HUES48 (cell line): ENCODE measurements around the gene PCYT1A.
"Not testable (repeated sequence)": the region's sequence is repeated elsewhere in the genome, so short reads cannot be mapped to it uniquely, and the experiment has no call there.

ENCODE experiments used
- H3K27ac ChIP-seq: one replicate; pipeline ENCODE4 v1.7.0; 2013; ENCODE audit warnings: low read depth, low read length, inconsistent platforms
- H3K27me3 ChIP-seq: 2 replicates; pipeline ENCODE4 v1.6.1; 2013; ENCODE audit warnings: mild to moderate bottlenecking, low read length; ENCODE audit not compliant: control insufficient read depth, insufficient read depth
- H3K36me3 ChIP-seq: 2 replicates; pipeline ENCODE4 v1.6.1; 2013; ENCODE audit warnings: low read length; ENCODE audit not compliant: control insufficient read depth, insufficient read depth
- H3K4me1 ChIP-seq: 2 replicates; pipeline ENCODE4 v1.6.1; 2013; ENCODE audit warnings: mild to moderate bottlenecking, low read length; ENCODE audit not compliant: control insufficient read depth, insufficient read depth
- H3K4me3 ChIP-seq: 2 replicates; pipeline ENCODE4 v1.5.1; 2013; ENCODE audit warnings: mild to moderate bottlenecking, low read depth, low read length
- H3K9ac ChIP-seq: 2 replicates; pipeline ENCODE4 v1.6.1; 2013; ENCODE audit warnings: mild to moderate bottlenecking, low read depth, low read length, moderate library complexity
- H3K9me3 ChIP-seq: 2 replicates; pipeline ENCODE4 v1.6.1; 2013; ENCODE audit warnings: low read length; ENCODE audit not compliant: control insufficient read depth, insufficient read depth

Gene PCYT1A

DNA sequence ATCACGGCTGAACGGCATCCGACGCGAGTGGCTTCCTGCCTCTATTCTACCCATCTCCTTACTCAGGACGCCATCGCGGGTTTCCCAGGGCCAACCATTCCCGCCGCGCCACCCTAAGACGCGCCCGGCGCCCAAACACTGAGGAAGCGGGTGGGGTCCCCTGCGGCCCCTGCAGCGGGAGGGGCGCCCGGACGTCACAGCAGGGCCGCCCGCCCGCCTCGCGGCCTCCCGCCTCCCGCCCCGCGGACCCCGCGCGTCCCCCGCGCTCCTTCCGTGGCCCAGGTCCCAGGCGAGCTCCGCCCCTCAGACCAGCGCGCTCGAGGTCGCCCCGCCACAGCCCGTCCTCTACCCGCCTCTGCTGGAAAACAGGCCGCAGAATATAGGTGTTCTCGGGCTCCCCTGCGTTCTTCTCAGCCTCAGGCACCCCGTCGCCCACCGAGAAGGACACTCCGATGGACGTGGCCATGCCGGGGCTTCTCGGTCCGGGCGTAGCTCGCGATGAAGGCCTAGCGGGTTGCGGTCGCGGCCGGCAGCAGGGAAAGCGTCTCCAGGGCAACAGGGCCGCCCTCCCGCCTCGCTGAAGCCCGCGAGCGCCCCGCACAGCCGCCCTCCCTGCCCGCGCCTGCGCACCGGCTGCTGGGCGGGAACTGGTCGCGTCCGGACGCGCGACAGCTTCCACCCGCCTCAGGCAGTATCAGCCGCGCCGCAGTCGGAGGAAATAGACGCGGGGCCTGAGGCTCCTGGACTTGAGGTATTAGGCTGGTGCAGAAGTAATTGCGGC, 30.4 kb upstream of the PCYT1A start, which contains the start of gene DYNLT2B:
Gene DYNLT2B, minus strand, starts transcription at position 554 of the 781 bp plus-strand sequence. Its CDS starts 88 bp downstream, at position 466.
- Histone ChIP-seq H3K27ac (peak within 1 kb of the TSS; percentile 72), H3K36me3 (peaks cover 4% of the 10 kb centered on the region; the same call in 1 of the 2 replicates)

GRCh38 chr3:196316799-196317686, 29.5 kb upstream of the PCYT1A start:
- H3K4me1 ChIP-seq, H3K9me3 ChIP-seq, H3K27me3 ChIP-seq, H3K36me3 ChIP-seq: not testable (repeated sequence)
- Histone ChIP-seq H3K9ac (peak overlapping the region; percentile 55; the same call in 1 of the 2 replicates), H3K27ac (peak overlapping the region; percentile 72), H3K4me3 (peak overlapping the region; percentile 92)

More for the DNA sequence above, 30.4 kb upstream of the PCYT1A start, which contains the start of gene DYNLT2B:
- Histone ChIP-seq H3K27me3 (no peaks in the 10 kb centered on the region), H3K9ac (peak within 1 kb of the TSS; percentile 55), H3K4me3 (peak within 1 kb of the TSS; percentile 92), H3K4me1 (no peaks in the 10 kb centered on the region), H3K9me3 (no peaks in the 10 kb centered on the region)

GRCh38 chr3:196315821-196316220, 28.3 kb upstream of the PCYT1A start:
- H3K9ac ChIP-seq = no peak overlapping the region
- H3K27me3 ChIP-seq = no peaks in the 10 kb centered on the region
- no peak overlapping the region for H3K27ac ChIP-seq
- peaks cover 4% of the 10 kb centered on the region; the same call in 1 of the 2 replicates for H3K36me3 ChIP-seq
- no peaks in the 10 kb centered on the region for H3K4me1 ChIP-seq
- no peak overlapping the region for H3K4me3 ChIP-seq
- H3K9me3 ChIP-seq = no peaks in the 10 kb centered on the region

- no peaks in the 10 kb centered on the region for H3K9me3 ChIP-seq
- H3K4me3 ChIP-seq = no peak overlapping the region
- H3K9ac ChIP-seq = no peak overlapping the region
Observed at GRCh38 chr3:196314597-196314996, 27.1 kb upstream of the PCYT1A start.

DNA sequence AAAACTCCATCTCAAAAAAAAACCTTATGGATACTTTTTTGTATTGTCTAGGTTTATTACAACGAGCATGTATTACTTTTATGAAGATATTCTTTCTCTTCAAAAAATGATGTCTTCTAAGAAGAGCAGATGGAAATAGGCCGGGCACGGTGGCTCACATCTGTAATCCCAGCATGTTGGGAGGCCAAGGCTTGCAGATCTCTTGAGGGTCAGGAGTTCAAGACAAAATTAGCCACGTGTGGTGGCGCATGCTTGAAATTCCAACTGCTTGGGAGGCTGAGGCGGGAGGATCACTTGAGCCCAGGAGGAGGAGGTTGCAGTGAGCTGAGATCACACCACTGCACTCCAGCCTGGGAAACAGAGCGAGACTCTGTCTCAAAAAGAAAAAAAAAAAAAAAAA, 26.6 kb upstream of the PCYT1A start:
- not testable (repeated sequence) for H3K9me3 ChIP-seq, H3K4me3 ChIP-seq, H3K9ac ChIP-seq, H3K4me1 ChIP-seq, H3K36me3 ChIP-seq, H3K27ac ChIP-seq, H3K27me3 ChIP-seq

More at GRCh38 chr3:196314597-196314996, 27.1 kb upstream of the PCYT1A start:
- Histone ChIP-seq H3K27ac (no peak overlapping the region), H3K36me3 (peaks cover 4% of the 10 kb centered on the region; the same call in 1 of the 2 replicates), H3K27me3 (no peaks in the 10 kb centered on the region), H3K4me1 (no peaks in the 10 kb centered on the region)

DNA sequence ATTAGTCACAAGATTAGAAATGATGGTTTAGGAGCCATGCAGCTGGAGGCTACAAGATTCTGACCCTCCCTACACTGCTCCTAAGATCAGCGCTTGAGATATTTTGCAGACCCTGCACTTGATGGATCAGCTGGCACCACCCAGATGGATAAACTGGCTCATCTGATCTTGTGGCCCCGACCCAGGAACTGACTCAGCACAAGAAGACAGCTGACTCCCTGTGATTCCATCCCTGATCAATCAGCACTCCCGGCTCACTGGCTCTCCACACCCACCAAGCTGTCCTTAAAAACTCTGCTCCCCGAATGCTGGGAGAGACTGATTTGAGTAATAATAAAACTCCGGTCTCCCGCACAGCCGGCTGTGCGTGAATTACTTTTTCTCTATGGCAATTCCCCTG, 15.4 kb upstream of the PCYT1A start:
- H3K4me3 ChIP-seq, H3K4me1 ChIP-seq, H3K27ac ChIP-seq, H3K36me3 ChIP-seq, H3K9me3 ChIP-seq, H3K27me3 ChIP-seq, H3K9ac ChIP-seq: not testable (repeated sequence)

GRCh38 chr3:196302551-196302950, 15.0 kb upstream of the PCYT1A start:
- not testable (repeated sequence) for H3K27ac ChIP-seq, H3K27me3 ChIP-seq, H3K9ac ChIP-seq, H3K9me3 ChIP-seq, H3K4me3 ChIP-seq, H3K36me3 ChIP-seq, H3K4me1 ChIP-seq

DNA sequence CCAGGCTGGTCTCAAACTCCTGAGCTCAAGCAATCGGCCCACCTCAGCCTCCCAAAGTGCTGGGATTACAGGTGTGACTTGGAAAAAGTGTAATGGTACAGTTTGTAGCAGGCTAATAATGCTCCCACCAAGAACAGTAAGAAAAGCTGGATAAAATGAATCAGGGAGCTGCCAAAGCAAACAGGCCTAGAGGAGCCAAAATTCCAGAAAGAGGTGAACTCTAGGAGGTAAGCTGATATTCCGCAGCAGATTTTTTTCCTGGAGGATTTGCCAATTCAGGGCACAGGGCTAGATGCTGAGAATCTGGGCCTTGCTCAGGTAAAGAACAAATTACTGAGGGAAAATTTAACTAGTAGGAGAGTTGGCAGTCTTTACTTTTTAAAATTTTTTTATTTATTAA, 11.0 kb upstream of the PCYT1A start:
- H3K36me3 ChIP-seq = 0 out of 2 replicates have a peak, but pooled peaks cover 4% of the 10 kb centered on the region

GRCh38 chr3:196292286-196292923, 4.9 kb upstream of the PCYT1A start:
- Histone ChIP-seq H3K36me3 (no peaks in the 10 kb centered on the region), H3K9ac (no peak overlapping the region), H3K4me3 (no peak overlapping the region), H3K27ac (peak overlapping the region; percentile 4), H3K27me3 (no peaks in the 10 kb centered on the region), H3K4me1 (no peaks in the 10 kb centered on the region), H3K9me3 (no peaks in the 10 kb centered on the region)

More for the DNA sequence above, 11.0 kb upstream of the PCYT1A start:
- Histone ChIP-seq H3K27ac (no peak overlapping the region), H3K27me3 (no peaks in the 10 kb centered on the region), H3K4me1 (no peaks in the 10 kb centered on the region), H3K9ac (no peak overlapping the region), H3K4me3 (no peak overlapping the region), H3K9me3 (no peaks in the 10 kb centered on the region)

- H3K4me1 ChIP-seq = peaks cover 12% of the 10 kb centered on the region
- H3K27me3 ChIP-seq = no peaks in the 10 kb centered on the region
- no peaks in the 10 kb centered on the region for H3K36me3 ChIP-seq
- no peaks in the 10 kb centered on the region for H3K9me3 ChIP-seq
- peak overlapping the region; percentile 97 for H3K27ac ChIP-seq
- H3K4me3 ChIP-seq = peak overlapping the region; percentile 93
- H3K9ac ChIP-seq = peak overlapping the region; percentile 85
Observed at GRCh38 chr3:196288141-196288460, 575 bp upstream of the PCYT1A start.
